Kasumi-1 (cell line): Measurements from ENCODE around the gene FES.
"Not testable (repeated sequence)": the region's sequence is repeated elsewhere in the genome, so short reads cannot be mapped to it uniquely, and the experiment has no call there.

Experiments
- DNase-seq, 2 experiments: peaks; one replicate each; lab custom pipeline; 2025; lab: John Stamatoyannopoulos, UW

Gene FES

DNA sequence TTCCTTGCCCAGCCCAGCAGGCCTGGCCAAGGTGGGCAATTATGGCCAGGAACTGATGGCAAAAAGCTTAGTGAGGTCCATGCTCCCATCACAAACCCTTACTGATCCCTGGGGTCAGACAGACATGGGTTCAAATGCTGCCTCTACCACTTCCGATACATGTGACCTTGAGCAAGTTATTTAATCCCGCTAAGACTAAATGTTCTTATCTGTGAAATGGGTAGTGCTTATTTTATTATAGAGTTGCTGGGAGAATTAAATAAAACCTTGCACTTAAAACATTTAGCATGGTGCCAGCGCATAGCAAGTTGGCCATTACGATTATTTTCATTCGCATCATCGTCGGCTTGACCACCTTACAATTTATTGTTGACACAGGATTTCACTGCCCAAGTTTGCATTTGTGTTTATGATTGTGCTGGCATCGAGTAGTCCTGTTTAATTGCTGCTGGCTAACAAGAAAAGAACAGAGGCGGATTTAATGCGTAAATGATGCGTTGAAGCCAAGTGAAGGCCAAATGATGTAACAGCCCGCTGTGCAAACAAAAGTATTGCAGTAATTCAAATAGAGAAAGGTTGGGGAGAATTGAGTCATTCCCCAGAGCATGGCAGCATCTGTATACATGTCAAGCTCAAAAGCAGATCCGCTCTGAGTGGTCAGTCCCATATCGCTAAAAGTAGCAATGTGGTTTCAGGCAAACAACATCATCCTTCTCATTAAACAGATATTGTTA lies 23.2 kb upstream of the FES start:
- no peak for DNase-seq

- no peak for DNase-seq
Measured at GRCh38 chr15:90862487-90862886, 21.8 kb upstream of the FES start.

DNA sequence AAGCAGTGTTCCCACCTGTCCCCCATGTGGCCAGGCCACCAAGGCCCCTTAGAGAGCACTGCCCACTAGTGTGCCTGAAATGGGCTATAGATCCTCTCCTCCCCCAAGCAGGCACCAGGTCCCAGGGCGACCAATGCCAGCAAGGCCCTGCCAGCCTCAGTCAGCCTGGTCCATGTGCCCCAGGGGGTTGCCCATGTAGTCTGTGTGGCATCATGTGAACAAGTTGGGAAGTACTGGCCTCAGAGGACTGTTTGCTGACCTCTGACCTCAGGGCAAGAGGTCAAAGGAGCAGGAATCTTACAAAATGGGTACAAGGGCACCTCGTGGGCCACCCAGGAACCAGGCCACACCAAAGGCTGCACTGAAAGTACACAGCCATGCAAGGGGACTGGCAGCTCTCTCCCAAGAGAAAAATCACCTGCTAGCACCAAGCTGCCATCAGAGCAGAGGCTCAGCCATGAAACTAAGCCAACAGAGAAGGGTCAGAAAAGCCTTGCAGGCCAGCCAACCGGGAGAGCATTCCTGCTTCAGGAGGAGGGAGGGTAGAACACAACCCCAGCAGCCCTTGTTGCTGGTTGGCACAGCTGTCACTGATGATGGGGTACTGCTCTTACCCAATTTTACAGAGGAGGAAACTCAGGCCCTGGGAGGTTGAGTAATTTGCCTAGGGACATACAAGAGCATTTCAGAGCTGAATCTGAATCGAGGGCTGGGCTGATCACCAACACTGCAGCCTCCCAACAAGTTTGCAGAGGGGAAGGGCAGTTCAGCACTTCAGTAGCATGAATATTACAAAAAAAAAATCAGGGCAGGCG lies 21.1 kb upstream of the FES start:
- peak; percentile 26 to 29 for DNase-seq

DNA sequence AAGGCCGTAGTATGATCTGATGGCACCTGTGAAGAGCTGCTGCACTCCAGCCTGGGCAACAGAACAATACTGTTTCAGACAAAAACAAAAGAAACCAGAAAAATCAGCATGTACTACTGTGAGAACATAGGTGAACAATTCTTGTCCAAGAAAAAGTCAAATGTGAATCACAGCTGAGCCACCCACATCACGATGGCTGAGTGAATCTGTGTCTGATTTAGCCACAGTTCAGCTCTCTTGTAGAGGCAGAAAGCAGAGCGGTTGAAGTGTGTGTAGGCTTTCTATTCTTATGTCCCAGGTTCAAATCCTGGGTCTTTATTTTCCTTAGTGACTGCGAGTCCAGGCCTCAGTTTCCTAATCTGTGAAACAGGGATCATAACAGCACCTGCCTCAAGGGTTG lies 20.3 kb upstream of the FES start:
- no peak for DNase-seq

- DNase-seq: no peak
Measured at GRCh38 chr15:90864507-90864906, 19.8 kb upstream of the FES start.

GRCh38 chr15:90865702-90866101 lies 18.6 kb upstream of the FES start:
- no peak for DNase-seq

GRCh38 chr15:90866161-90866715 lies 18.1 kb upstream of the FES start:
- no peak for DNase-seq

GRCh38 chr15:90866800-90867199 lies 17.5 kb upstream of the FES start:
- no peak for DNase-seq

GRCh38 chr15:90868261-90868689 lies 16.0 kb upstream of the FES start, which contains the start of gene FURIN:
Gene FURIN (plus strand): TSS chr15:90868588. CDS start chr15:90875741, 7,153 bp downstream.
- DNase-seq: no peak

DNA sequence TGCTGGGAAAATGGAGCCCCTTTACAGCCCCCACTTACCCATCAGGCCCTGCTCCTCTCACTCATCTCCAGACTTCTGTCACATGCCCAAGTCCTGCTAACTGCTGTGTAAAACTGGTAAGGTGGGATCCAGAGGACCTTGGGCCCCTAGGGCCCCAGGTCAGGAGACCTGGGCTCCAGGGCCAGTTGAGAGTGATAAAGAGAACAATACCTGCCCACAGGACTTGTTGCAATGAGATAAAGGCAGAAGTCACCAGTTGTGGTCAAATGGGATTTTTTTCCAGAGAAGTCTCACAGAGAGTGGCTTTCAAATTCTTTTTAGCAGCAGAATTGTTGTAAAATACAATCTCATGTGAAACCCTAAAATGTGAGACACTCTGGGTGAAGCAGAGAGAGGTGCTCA lies 15.2 kb upstream of the FES start:
- DNase-seq: no peak

GRCh38 chr15:90869601-90870353 lies 14.5 kb upstream of the FES start:
- DNase-seq: peak; percentile 95 to 96

DNA sequence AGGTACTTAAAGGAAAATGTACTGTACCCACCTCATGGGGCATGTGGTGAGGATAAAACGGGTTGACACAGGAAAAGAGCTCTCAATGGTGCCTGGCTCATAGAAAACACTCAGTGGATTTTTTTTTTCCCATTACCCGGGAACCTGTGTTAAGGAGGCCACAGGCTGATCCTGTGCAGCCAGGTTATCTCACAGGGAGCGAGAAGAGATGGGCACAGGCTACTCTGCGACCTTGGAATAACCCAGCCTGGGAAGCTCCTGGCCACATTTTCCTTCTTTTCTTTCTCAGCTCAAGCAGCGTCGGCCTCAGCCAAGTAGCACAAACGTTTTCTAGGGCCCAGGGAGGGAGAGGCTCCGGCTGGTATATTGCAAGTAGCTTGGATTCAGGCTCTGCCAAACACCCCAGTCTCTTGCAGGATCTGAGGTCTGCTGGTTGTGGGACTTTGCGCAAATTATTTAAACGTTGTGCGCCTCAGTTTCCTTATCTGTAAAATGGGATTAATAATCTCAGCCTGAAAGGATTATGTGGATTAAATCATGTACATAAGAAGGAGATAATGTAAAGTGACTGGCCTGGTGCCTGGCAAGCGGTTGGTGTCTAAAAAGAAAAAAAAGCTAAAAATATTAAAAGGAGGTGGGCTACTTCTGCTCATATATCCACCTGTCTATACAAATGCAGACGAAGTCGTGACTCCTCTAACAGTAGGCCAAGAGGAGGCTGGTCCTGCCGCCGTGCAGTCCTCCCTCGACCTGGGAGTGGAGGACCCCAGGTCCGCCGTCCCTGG lies 13.8 kb upstream of the FES start:
- peak in 1 of 2 experiments; percentile 26 for DNase-seq

- DNase-seq: no peak
Measured at GRCh38 chr15:90871139-90871715, 13.1 kb upstream of the FES start.

DNA sequence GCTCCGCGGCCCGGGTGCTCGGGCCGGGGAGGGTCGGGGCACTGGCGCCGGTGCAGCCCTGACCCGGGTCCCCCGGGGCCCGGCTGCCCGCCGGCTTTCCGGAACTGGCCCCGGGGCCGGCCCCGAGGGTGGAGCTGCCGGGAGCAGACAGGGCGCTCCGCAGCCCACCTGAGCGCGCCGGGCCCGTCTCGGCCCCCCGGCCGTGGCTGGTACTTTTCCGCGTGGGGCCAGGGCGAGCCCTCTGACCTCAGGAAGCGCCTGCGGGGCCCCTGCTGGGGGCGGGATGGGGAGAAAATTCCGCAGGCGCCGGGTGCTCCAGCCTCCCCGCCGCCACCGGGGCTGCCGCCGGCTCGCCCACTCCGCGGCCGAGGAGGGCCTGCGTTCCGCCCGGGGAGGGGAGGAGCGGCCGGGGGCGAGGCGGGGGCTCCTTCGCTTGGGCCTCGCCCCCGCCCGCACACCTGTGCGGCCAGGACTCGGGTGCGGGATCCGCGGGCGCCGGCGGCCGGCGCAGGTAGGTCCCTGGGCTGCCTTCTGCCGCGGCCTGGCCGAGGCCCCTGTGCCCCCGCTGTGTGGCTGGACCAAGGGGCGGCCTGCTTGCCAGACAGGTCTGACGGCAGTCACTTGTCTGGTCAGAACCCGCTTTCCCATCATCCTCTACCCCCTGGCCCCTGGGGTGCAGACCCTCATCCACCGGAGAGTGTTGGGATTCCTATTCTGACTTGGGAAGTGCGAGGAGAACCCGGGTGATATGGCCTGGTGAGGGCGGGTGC lies 12.4 kb upstream of the FES start:
- no peak for DNase-seq

- DNase-seq: peak in 1 of 2 experiments; percentile 23
Measured at GRCh38 chr15:90872486-90873184, 11.7 kb upstream of the FES start.

DNA sequence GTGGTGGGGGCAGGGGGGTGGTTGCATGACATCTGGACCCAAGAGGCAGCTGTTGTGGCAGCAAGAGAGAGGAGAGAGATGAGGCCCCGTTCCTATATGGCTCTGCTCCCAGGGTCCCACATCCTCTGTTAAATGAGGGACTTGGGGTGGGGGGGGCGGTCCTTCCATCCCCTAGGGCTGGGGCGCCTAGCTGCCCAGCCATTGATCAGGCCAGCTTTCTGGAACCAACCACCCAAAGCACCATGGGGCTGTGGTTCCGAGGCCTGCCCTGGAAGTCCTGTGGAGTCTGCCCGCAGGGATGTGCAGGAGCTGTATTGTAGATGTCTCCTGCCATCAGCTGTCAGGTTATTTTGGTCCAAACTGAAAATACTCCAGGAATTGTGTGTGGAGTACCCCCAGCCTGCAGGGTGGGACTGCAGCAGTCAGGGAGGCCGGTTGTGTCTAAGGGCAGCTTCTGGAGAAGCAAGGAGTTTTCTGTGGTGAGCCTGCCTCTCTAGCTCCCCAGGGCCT lies 10.8 kb upstream of the FES start:
- DNase-seq: no peak

GRCh38 chr15:90873998-90874605 lies 10.2 kb upstream of the FES start:
- DNase-seq: peak; percentile 38 to 43

DNA sequence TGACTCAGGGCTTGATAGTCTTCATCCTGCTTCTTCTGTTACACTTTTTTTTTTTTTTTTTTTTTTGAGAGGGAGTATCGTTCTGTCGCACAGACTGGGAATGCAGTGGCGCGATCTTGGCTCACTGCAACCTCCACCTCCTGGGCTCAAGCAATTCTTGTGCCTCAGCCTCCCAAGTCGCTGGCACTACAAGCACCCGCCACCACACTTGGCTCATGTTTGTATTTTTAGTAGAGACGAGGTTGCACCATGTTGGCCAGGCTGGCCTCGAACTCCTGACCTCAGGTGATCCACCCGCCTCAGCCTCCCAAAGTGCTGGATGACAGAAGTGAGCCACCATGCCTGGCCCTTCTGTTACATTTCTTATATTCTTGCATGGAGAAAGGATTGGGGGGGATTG lies 9.3 kb upstream of the FES start:
- not testable (repeated sequence) for DNase-seq

DNA sequence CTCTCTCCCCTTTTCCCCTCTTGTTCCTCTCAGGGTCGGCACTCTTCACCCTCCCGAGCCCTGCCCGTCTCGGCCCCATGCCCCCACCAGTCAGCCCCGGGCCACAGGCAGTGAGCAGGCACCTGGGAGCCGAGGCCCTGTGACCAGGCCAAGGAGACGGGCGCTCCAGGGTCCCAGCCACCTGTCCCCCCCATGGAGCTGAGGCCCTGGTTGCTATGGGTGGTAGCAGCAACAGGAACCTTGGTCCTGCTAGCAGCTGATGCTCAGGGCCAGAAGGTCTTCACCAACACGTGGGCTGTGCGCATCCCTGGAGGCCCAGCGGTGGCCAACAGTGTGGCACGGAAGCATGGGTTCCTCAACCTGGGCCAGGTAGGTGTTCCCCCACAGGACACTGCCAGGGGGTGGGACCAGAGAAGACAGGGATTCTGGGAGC lies 8.7 kb upstream of the FES start:
- DNase-seq: no peak
